T-helper 1 cell treated with Interleukin-12 subunit alpha and Interleukin-12 subunit beta and Interleukin-4 antibody, amounts not matched to agents 30 μg/mL and 1 μg/mL, for 36 hours (primary cell): ENCODE results near the gene HPS3.
"Not testable (repeated sequence)": the region's sequence is repeated elsewhere in the genome, so short reads cannot be mapped to it uniquely, and the experiment has no call there.

Source experiments
- H3K27ac Mint-ChIP-seq: one replicate; pipeline ENCODE4 v1.8.0; 2021; ENCODE audit warnings: mild to moderate bottlenecking, mixed read lengths
- H3K27me3 Mint-ChIP-seq: one replicate; pipeline ENCODE4 v1.8.0; 2021; ENCODE audit warnings: low read depth, mixed read lengths
- H3K36me3 Mint-ChIP-seq: one replicate; pipeline ENCODE4 v1.8.0; 2021; ENCODE audit warnings: low read depth, mixed read lengths
- H3K4me1 Mint-ChIP-seq: one replicate; pipeline ENCODE4 v1.8.0; 2021; ENCODE audit warnings: low read depth, mixed read lengths
- H3K4me3 Mint-ChIP-seq: one replicate; pipeline ENCODE4 v1.8.0; 2021; ENCODE audit warnings: mild to moderate bottlenecking, moderate library complexity, mixed read lengths
- H3K9me3 Mint-ChIP-seq: one replicate; pipeline ENCODE4 v1.8.0; 2021; ENCODE audit warnings: mixed read lengths

The HPS3 gene, protein sequence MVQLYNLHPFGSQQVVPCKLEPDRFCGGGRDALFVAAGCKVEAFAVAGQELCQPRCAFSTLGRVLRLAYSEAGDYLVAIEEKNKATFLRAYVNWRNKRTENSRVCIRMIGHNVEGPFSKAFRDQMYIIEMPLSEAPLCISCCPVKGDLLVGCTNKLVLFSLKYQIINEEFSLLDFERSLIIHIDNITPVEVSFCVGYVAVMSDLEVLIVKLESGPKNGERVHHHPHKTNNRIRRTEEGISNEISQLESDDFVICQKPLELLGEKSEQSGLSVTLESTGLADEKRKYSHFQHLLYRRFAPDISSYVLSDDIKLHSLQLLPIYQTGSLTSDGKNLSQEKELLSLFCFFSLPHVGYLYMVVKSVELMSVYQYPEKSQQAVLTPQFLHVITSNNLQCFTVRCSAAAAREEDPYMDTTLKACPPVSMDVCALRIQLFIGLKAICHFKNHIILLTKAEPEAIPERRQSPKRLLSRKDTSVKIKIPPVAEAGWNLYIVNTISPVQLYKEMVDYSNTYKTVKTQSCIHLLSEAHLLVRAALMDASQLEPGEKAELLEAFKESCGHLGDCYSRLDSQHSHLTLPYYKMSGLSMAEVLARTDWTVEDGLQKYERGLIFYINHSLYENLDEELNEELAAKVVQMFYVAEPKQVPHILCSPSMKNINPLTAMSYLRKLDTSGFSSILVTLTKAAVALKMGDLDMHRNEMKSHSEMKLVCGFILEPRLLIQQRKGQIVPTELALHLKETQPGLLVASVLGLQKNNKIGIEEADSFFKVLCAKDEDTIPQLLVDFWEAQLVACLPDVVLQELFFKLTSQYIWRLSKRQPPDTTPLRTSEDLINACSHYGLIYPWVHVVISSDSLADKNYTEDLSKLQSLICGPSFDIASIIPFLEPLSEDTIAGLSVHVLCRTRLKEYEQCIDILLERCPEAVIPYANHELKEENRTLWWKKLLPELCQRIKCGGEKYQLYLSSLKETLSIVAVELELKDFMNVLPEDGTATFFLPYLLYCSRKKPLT

DNA sequence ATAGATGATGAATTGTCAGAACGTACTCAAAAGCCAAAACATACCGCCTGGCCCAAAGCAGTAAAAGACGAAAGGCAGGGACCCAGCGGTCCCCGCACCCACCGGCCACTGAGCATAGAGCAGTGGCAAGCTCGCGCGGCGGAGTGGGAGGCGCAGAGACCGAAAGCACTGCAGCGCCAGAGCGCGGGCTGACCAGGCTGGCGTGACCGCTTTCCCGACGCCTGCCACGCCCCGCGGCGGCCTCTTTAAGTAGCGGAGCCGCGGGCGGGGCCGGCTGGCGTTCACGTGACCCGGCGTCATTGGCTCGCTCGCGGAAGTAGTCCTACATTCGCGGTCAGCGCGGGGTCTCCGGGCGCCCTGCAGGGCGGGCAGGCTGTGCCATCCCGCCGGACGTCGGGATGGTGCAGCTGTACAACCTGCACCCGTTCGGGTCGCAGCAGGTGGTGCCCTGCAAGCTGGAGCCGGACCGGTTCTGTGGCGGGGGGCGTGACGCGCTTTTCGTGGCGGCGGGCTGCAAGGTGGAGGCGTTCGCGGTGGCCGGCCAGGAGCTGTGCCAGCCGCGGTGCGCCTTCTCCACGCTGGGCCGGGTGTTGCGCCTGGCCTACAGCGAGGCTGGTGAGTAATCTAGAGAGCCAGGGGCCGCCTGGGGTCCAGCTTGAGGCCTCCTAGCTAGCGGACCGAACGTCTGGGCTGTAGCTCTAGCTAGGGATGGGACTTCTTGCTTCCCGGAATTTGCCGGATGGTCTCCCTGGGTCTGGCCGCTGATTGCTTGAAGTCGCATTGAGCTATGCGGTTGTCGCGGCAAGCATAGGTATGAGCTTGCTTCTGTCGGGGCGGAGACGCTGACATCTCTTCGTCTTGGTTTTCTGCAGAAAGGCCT is at the start of gene HPS3:
TSS of gene HPS3 (plus strand) at position 313 of the 880 bp plus-strand sequence. CDS start at position 399, 86 bp downstream.
- peak within 1 kb of the TSS; percentile 78 for H3K27ac Mint-ChIP-seq
- H3K9me3 Mint-ChIP-seq: no peaks in the 10 kb centered on the region
- peaks cover 9% of the 10 kb centered on the region for H3K36me3 Mint-ChIP-seq
- peaks cover 28% of the 10 kb centered on the region for H3K4me1 Mint-ChIP-seq
- peak within 1 kb of the TSS; percentile 87 for H3K4me3 Mint-ChIP-seq
- peaks cover 31% of the 10 kb centered on the region for H3K27me3 Mint-ChIP-seq

DNA sequence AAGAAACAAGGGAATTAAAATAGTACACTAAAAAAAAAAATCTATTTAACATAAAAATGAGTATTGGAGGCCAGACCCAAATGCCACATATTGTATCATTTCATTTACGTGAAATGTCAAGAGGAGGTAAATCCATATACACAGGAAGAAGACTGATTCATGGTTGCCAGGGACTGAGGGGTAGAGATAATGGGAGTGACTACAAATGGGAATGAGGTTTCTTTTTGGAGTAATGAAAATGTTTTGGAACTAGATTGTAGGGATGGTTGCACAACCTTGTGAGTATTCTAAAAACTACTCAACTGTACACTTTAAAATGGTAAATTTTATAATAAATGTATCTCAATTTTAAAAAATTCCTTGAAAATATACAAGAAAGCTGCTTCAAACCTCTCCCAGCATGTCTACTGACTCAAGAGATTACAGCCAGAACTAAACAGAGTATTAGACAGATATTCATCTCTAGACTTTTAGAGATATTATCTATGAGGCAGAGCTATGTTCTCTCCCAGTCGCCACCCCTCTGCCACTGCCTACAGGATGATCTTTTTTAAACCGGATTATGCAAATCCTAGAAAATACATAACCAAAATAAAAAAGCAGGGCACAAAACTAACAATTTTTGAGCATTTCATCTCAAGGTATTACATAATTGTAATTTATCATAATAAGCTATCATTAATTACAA is 49.3 kb upstream of the HPS3 start:
- peaks cover 12% of the 10 kb centered on the region for H3K4me1 Mint-ChIP-seq
- no peak overlapping the region for H3K27ac Mint-ChIP-seq
- H3K27me3 Mint-ChIP-seq: no peaks in the 10 kb centered on the region
- H3K4me3 Mint-ChIP-seq: no peak overlapping the region
- no peaks in the 10 kb centered on the region for H3K9me3 Mint-ChIP-seq
- peaks cover 11% of the 10 kb centered on the region for H3K36me3 Mint-ChIP-seq

DNA sequence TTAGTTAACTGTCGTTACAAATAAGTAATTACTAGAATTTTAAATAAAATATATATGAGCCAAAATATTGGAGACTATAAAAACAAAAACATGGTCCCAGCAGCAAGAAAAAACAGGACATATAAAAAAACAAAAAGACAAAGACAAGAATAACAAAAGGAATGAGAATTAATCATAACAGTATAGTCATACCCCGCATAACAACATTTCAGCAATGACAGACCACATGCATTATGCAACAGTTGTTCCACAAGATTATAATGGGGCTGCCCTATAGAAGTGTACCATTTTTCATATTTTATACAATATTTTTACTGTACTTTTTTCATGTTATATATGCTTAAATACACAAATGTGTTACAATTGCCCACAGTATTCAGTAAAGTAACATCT is 48.7 kb upstream of the HPS3 start:
- no peaks in the 10 kb centered on the region for H3K27me3 Mint-ChIP-seq
- H3K4me3 Mint-ChIP-seq: no peak overlapping the region

DNA sequence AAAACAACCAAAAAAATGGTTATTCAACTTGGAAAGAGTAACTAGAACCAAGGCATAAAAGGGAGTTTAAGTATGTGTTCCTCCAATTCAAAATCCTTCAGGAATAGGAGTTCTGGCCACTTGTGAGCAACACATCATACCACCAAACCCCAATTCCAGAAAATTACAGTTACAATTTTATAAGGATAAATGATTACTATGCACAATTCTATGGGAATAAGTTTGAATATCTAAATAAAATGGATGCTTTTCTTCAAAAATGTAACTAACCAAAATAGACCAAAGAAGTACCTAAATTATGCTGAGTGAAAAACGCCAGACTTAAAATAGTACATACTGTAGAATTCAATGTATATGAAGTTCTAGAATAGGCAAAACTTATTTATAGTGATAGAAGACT is 47.7 kb upstream of the HPS3 start:
- no peak overlapping the region for H3K4me3 Mint-ChIP-seq
- H3K4me1 Mint-ChIP-seq: peaks cover 20% of the 10 kb centered on the region
- no peaks in the 10 kb centered on the region for H3K9me3 Mint-ChIP-seq
- no peak overlapping the region for H3K27ac Mint-ChIP-seq
- no peaks in the 10 kb centered on the region for H3K27me3 Mint-ChIP-seq
- H3K36me3 Mint-ChIP-seq: peaks cover 14% of the 10 kb centered on the region

More for the DNA sequence above, 48.7 kb upstream of the HPS3 start:
- Mint-ChIP-seq H3K36me3 (peaks cover 11% of the 10 kb centered on the region), H3K9me3 (no peaks in the 10 kb centered on the region), H3K27ac (no peak overlapping the region), H3K4me1 (peaks cover 16% of the 10 kb centered on the region)

DNA sequence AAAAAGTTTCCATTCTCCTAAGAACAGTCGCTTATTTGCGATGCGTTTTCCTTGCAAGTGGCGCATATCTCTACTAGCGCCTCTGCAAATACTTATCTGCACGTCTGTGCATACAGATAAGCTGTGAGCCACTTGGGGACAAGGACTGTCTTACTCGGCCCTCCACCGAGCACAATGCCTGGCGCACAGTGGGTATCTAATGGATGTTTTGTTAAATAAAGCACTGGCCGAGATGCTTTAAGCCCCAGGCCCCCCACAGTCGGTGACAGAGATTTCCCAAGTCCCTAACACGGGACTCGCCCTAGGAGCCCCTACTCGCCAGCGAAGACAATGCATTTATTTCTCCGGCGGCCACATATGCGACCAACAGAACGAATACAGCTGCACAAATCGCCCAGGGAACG is 43.6 kb upstream of the HPS3 start:
- Mint-ChIP-seq H3K36me3 (peaks cover 9% of the 10 kb centered on the region), H3K4me1 (peaks cover 19% of the 10 kb centered on the region), H3K27me3 (no peaks in the 10 kb centered on the region), H3K27ac (peak overlapping the region; percentile 81), H3K4me3 (peak overlapping the region; percentile 95), H3K9me3 (no peaks in the 10 kb centered on the region)

DNA sequence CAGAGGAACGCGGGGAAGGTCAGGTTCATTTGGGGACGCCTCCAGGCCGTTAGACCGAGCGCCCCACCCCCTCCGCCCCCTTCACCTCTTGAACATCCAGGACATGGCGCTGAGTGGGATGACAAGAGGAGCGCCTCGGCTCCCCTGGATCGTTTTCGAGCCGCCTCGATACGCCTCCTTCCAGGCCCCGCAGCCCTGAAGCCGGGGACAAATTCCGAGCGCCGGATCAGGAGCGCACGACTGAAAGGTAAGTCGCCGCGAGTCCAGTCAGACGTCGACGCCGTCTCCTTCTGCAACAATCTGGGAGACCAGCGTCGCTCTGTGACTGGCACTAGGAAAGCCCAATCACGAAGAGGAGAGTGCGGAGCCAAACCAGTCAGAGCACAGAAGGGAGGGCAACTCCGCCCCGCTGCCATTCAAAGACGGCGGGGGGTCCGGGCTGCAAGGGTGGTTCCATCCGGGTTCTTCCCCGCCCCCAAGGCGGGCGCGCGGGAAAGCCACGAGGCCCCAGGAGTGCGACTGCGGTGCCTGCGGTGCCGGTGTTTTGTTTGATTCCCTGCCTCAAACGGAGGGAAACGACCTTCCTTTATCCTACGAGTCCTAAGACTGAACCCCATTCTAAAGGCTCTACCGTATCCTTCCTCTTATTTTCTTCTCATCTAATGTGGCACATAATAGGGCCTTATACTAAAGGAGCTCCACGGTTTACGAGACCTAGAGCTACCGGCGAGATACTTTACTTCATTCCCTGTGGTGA is 43.0 kb upstream of the HPS3 start, which contains the start of gene HLTF:
TSS of gene HLTF (minus strand) at position 302 of the 757 bp plus-strand sequence. CDS start at position 105, 197 bp downstream.
- no peaks in the 10 kb centered on the region for H3K27me3 Mint-ChIP-seq
- peaks cover 9% of the 10 kb centered on the region for H3K36me3 Mint-ChIP-seq
- H3K4me3 Mint-ChIP-seq: peak within 1 kb of the TSS; percentile 95
- H3K9me3 Mint-ChIP-seq: no peaks in the 10 kb centered on the region
- H3K27ac Mint-ChIP-seq: peak within 1 kb of the TSS; percentile 81
- peaks cover 19% of the 10 kb centered on the region for H3K4me1 Mint-ChIP-seq

DNA sequence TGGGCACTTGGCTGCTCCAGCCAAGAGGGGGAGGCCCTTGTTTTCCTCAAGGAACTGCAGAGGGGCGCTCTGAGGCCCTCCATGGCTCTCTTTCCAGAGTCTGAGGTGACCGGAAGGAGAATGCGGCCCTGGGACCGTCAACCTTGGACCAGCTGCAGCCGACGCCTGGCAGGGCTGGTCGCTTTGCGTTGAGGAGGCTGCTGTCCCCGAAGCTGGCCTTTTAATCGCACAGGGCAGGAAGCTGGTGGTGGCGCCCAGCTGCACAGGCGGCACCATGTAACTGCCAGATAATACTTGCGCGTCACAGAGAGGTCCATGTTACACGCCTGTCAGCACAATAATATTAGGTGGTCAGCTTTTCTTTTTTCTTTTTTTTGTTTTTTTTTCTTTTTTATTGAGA is 42.2 kb upstream of the HPS3 start:
- Mint-ChIP-seq H3K4me1 (peaks cover 19% of the 10 kb centered on the region), H3K27ac (no peak overlapping the region), H3K27me3 (no peaks in the 10 kb centered on the region), H3K9me3 (no peaks in the 10 kb centered on the region), H3K36me3 (peaks cover 8% of the 10 kb centered on the region), H3K4me3 (peak overlapping the region; percentile 95)

DNA sequence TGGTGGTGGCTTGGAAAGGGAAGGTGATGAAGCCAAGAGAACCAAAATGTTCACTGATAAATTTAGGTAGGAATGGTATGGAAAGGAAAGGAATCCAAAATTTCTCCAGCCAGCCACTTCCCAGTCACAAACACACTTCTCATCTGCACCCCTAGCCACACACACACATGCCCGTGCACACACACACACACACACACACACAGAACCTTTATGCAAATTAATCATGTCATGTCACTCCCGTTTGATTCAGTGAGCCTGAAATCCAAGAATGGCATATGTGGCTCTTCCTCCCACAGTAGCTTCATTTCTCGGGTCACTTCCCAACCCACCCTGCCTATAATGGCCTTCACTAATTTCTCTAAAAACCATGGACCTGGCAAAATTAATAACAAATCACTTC is 40.0 kb upstream of the HPS3 start:
- no peak overlapping the region for H3K4me3 Mint-ChIP-seq
- H3K4me1 Mint-ChIP-seq: peaks cover 16% of the 10 kb centered on the region
- no peaks in the 10 kb centered on the region for H3K9me3 Mint-ChIP-seq
- H3K27ac Mint-ChIP-seq: no peak overlapping the region
- H3K36me3 Mint-ChIP-seq: peaks cover 2% of the 10 kb centered on the region
- no peaks in the 10 kb centered on the region for H3K27me3 Mint-ChIP-seq

DNA sequence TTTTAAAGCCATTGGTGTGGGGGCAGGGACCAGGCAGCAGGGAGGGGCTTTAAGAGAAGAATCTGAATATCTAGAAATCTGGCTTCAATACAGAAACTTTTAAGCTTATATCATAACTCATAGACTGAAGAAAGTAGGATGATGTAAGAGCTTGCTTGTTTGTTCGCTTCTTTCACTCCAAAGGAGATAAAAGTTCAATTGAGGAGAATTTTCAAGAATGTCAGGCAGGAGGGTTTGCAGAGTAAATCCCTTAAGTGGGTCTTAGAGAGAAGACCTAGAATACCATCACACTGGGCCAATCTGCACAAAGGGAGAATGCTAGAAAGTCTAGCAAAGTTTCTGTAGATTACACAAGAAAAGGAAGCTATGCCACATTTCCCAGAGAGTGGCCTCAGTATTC is 39.0 kb upstream of the HPS3 start:
- Mint-ChIP-seq H3K4me1 (peaks cover 10% of the 10 kb centered on the region), H3K27ac (no peak overlapping the region), H3K27me3 (no peaks in the 10 kb centered on the region), H3K36me3 (peaks cover 2% of the 10 kb centered on the region), H3K9me3 (no peaks in the 10 kb centered on the region), H3K4me3 (no peak overlapping the region)

DNA sequence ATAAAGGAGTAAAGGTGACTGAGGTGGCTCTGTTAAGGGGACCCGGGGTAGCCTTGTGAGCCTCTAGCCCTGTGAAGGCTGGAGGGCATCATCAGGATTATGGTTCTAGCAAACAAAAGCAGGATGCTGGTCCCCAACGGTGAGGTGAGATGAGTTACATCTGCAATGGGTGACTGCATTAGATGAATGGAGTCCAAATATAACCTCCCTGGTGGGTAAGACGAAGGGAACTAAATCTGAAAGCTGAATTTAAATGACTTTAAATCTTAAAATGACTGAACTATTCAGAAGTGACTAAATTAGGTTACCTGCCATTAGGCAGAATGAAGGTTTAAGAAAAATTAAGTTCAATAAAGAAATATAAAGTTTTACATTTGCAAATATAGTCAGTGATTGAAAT is 38.5 kb upstream of the HPS3 start:
- H3K4me1 Mint-ChIP-seq: peaks cover 5% of the 10 kb centered on the region
- H3K9me3 Mint-ChIP-seq: no peaks in the 10 kb centered on the region
- peaks cover 2% of the 10 kb centered on the region for H3K36me3 Mint-ChIP-seq
- no peaks in the 10 kb centered on the region for H3K27me3 Mint-ChIP-seq
- no peak overlapping the region for H3K4me3 Mint-ChIP-seq
- no peak overlapping the region for H3K27ac Mint-ChIP-seq

DNA sequence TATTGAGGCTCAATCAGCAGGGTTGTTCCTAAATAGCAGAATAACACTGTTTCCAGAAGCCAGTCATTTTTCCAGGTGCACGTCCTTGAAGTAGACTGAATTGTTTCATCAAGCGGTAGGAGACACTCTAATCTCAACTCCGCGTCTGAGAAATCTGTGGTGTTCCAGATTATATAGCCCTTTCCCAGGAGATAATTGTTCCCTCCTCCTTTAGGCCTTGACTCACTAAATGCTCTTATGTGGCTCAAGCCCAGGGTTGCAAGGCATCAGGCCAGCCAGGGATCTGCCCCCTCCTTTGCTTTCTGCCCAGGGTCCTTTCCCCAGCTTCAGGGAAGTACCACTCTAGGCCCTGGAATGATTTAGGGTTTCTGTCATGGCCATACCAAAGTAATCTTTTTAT is 37.5 kb upstream of the HPS3 start:
- no peaks in the 10 kb centered on the region for H3K36me3 Mint-ChIP-seq
- H3K27me3 Mint-ChIP-seq: no peaks in the 10 kb centered on the region
- H3K9me3 Mint-ChIP-seq: no peaks in the 10 kb centered on the region
- H3K4me1 Mint-ChIP-seq: peaks cover 2% of the 10 kb centered on the region
- H3K27ac Mint-ChIP-seq: no peak overlapping the region
- H3K4me3 Mint-ChIP-seq: no peak overlapping the region

DNA sequence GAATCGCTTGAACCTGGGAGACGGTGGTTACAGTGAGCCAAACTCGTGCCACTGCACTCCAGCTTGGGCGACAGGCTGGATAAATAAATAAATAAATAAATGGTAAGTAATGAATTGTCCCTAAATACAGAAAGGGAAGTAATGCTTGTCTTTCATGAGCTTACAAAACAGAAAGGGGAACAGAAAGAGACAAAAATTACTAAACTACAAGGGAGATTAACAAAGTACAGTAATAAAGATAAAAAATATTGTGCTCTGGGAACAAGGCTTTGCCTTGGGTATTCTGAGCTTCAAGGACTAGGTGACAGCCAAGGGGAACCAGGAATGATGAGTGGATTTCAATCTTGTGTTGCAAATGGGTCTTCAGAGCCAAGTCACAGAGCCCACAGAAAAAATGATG is 34.0 kb upstream of the HPS3 start:
- no peak overlapping the region for H3K27ac Mint-ChIP-seq
- no peak overlapping the region for H3K4me3 Mint-ChIP-seq
- H3K27me3 Mint-ChIP-seq: peaks cover 4% of the 10 kb centered on the region
- no peaks in the 10 kb centered on the region for H3K4me1 Mint-ChIP-seq
- no peaks in the 10 kb centered on the region for H3K36me3 Mint-ChIP-seq
- H3K9me3 Mint-ChIP-seq: no peaks in the 10 kb centered on the region

DNA sequence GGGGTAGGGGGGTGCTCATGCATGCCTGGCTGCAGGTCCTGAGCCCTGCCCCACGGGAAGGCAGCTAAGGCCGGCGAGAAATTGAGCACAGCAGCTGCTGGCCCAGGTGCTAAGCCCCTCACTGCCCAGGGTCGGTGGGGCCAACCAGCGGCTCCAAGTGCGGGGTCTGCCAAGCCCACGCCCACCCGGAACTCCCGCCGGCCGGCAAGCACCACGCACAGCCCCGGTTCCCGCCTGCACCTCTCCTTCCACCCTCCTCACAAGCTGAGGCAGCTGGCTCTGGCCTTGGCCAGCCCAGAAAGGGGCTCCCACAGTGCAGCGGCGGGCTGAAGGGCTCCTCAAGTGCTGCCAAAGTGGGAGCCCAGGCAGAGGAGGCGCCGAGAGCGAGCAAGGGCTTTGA is 31.5 kb upstream of the HPS3 start:
- H3K4me1 Mint-ChIP-seq, H3K36me3 Mint-ChIP-seq, H3K27ac Mint-ChIP-seq, H3K4me3 Mint-ChIP-seq, H3K9me3 Mint-ChIP-seq: not testable (repeated sequence)
- H3K27me3 Mint-ChIP-seq: peaks cover 14% of the 10 kb centered on the region
